Endometrial microvascular endothelial cells (primary cell): Measurements from ENCODE around the gene TMEM45B. TPM values are rescaled to one million over a fixed set of nuclear protein-coding genes. Genes with fewer than 3 reads are reported as not detected.
"Not testable (repeated sequence)": the region's sequence is repeated elsewhere in the genome, so short reads cannot be mapped to it uniquely, and the experiment has no call there.

Source experiments
- in situ Hi-C: cut with HindIII; loops from 2 replicates; pipeline ENCODE4 v1.10.0; 2017; ENCODE audit warnings: low sequenced_read_pairs, low pct_unique_long_range_greater_than_20kb; ENCODE audit errors: inconsistent ontology term
- total RNA-seq: library from RNA; depleted of rRNA; stranded (reverse); fragments of >200 nt; gene quantifications from one replicate; pipeline ENCODE4 v1.2.3, GENCODE V29; 2015; ENCODE audit errors: inconsistent ontology term

TMEM45B gene
- total RNA-seq, 1 donor from 2014 or later, result 0.93 TPM

- in situ Hi-C loops, result no loop called here
Measured at GRCh38 chr11:129800655-129801054, 15.0 kb upstream of the TMEM45B start.

GRCh38 chr11:129803533-129803932 lies 12.1 kb upstream of the TMEM45B start:
- in situ Hi-C loops, result no loop called here

DNA sequence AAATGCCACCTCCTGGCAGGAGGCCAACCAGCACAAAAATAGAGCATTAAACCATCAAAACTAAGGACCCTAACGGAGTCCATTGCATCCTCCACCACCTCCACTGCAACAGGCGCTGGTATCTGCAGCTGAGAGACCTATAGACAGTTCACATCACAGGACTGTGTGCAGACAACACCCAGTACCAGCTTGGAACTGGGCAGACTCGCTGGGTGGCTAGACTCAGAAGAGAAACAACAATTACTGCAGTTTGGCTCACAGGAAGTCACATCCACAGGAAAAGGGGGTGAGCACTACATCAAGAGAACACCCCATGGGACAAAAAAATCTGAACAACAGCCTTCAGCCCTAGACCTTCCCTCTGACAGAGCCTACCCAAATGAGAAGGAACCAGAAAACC lies 11.6 kb upstream of the TMEM45B start:
- in situ Hi-C loops, result no loop called here

DNA sequence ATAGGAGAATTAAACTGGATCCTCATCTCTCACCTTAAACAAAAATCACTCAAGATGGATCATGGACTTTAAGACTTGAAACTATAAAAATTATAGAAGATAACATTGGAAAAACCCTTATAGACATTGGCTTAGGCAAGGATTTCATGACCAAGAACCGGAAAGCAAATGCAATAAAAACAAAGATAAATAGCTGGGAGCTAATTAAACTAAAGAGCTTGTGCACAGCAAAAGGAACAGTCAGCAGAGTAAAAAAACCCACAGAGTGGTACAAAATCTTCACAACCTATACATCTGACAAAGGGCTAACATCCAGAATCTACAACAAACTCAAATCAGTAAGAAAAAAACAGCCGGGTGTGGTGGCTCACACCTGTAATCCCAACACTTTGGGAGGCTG lies 7.4 kb upstream of the TMEM45B start:
- in situ Hi-C loops, result not testable (repeated sequence)

DNA sequence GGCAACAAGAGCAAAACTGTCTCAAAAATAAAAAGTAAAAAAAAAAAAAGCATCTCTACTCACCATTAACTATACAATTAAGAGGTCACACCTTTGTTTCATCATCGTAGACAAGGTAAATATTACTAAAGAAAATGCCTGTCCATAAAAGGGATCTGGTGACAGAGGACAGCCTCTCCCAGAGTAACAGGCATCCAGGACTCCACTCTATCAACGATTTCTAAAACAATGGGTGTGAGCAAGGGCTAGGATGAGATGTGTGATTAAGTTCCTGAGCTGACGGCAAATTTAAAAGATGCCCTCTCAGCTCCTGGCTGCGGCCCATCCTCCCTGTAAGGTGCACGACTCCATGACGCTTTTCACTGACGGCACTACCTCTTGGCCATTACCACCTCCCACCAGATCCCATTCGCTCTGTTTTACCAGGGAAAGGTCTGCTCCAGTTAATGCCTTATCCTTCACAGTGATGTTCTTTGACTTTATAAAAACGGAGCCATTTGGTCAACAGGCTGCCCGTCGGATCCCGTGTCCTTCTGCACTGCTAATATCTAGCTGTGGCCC lies 2.3 kb upstream of the TMEM45B start:
- in situ Hi-C loops, result no loop called here

GRCh38 chr11:129814244-129815014 lies 1.2 kb upstream of the TMEM45B start:
- in situ Hi-C loops, result no loop called here

- in situ Hi-C loops, result no loop called here
Measured at GRCh38 chr11:129817534-129818051, 1.9 kb downstream of the TMEM45B start.

- in situ Hi-C loops, result not testable (repeated sequence)
Measured at GRCh38 chr11:129818236-129818635, 2.6 kb downstream of the TMEM45B start.

DNA sequence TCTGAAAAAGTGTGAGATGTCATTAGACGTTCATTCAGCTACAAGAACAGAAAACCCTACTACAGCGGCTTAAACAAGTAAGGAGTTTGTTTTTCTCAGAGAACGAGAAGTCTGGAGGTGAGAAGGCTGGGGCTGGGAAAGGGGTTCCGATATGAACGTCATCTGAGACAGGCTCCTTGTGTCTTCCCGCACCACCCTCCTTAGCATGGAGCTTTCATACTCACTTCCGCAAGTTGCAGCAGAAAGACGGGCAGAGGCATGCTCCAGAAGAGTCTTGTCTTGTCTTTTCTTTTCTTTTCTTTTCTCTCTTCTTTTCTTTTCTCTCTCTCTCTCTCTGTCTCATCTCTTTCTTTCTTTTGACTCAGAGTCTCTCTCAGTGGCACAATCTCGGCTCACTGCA lies 3.6 kb downstream of the TMEM45B start:
- in situ Hi-C loops, result no loop called here

DNA sequence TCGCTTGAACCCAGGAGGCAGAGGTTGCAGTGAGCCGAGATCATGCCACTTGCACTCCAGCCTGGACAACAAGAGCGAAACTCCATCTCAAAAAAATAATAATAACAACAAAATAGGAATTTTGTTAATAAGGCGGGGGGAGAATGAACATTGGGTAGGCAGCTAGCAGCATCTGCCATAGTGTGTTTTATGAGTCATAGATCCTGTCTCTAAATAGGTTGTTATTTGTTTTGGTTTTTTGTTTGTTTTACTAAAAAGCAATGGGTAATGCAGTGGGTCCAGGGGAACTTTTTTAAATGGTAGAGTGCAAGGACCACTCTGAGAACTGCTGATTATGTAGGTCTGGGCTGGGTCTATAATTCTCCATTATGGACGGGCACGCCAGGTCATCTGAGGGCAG lies 4.6 kb downstream of the TMEM45B start:
- in situ Hi-C loops, result not testable (repeated sequence)

DNA sequence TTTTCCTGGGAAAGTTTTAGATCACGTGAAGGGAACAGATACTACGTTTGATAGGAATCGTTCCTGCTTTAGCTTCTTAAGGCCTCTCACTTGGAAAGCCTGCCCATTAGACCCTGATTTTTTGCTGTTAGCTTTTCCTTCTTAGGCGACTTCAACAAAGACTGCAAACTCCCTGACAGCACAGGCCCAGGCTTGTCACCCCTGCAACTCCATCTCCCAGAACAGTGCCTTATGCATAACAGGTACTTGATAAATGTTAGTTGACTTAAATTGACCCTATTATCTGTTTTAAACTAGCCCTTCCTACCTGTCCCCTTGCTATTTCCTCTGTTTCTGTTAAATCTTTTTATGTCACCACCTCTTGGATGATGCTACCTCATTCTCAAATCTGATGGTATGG lies 7.6 kb downstream of the TMEM45B start:
- in situ Hi-C loops, result not testable (repeated sequence)

DNA sequence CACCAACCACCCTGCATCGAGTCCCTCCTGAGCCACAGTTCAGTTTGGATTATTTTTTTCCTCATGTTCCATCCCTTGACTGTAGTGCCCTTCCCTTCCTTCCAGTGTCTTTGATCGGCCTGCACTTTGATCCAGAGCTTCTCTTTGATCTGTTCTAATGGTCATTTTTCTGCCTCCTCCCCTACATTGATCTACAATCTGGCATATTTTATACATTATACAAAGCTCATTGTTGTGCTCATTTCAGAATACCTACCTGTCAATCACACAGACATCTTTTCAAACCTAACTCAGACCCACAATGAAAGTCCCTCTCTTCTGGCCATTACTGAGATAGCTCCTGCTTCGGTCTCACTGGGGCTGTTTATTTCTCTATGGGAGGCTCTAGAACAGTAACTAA lies 8.2 kb downstream of the TMEM45B start:
- in situ Hi-C loops, result not testable (repeated sequence)

DNA sequence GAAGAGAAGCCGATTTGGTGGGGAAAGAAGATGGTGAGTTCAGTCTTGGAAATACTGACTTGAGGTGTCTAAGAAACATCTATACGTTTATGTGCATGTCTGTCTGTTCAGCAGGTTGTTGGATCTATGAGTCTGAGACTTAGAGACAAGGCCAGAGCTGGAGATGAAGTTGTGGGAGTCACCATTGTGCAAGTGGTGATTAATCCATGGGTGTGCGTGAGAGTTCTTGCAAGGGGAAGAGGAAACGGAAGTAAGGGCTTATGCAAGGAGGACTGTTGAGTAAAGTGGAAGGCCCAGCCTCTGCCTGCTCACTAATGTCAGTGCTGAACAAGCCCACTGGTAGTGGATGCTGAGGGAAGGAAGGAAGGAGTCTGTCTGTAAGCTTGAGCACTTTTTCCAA lies 9.7 kb downstream of the TMEM45B start:
- in situ Hi-C loops, result no loop called here

DNA sequence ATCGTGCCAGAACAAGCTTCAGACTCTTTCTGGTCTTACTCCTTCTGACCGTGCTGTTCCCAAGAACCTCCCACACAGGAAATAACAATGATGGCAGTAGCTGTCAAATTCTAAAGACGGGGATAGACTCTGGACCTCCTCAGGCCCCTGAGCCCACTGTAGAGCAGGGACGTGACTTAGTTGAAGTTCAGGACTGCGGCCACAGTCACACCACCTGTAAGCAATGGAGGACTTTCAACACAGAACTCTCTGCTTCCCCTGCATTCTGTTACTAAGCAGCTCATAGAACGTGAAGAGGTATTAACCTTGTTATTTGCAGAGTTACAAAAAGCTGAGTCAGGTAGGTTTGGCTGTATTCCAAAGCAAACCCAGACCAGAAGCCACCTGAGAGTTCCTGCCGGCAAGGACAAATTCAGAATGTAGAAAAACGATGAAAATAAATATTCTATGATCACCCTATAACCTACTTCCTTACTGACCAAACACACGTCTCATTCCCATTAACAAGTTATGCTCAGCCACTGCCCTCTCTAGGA lies 12.7 kb downstream of the TMEM45B start:
- in situ Hi-C loops, result no loop called here

- in situ Hi-C loops, result not testable (repeated sequence)
Measured at GRCh38 chr11:129829497-129829896, 13.8 kb downstream of the TMEM45B start.

DNA sequence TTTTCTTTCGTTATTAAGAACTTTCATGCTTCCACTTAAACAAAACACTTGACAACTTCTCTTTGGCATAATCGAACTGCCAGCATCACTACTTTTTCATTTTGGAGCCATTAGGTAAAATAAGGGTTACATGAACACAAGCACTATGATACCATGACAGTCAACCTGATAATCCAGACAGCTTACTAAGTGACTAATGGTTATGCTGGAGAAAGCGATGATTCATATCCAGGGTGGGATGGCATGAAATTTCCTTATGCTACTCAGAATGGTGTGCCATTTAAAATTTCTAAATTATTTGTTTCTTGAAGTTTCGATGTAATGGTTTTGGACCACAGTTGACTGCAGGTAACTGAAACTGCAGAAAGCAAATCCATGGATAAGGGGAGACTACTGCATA lies 15.6 kb downstream of the TMEM45B start:
- in situ Hi-C loops, result not testable (repeated sequence)

DNA sequence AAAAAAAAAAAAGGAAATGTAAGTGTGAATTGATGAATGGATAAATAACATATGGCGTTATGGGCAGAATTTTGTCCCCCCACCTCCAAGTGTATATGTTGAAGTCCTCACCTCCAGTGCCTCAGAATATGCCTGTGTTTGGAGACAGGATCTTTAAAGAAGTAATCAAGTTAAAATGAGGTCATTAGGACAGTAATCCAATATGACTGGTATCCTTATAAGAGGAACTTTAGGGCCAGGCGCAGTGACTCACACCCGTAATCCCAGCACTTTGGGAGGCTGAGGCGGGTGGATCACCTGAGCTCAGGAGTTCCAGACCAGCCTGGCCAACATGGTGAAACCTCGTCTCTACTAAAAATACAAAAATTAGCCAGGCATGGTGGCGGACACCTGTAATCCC lies 17.6 kb downstream of the TMEM45B start:
- in situ Hi-C loops, result not testable (repeated sequence)

GRCh38 chr11:129836423-129836891 lies 20.8 kb downstream of the TMEM45B start:
- in situ Hi-C loops, result not testable (repeated sequence)

DNA sequence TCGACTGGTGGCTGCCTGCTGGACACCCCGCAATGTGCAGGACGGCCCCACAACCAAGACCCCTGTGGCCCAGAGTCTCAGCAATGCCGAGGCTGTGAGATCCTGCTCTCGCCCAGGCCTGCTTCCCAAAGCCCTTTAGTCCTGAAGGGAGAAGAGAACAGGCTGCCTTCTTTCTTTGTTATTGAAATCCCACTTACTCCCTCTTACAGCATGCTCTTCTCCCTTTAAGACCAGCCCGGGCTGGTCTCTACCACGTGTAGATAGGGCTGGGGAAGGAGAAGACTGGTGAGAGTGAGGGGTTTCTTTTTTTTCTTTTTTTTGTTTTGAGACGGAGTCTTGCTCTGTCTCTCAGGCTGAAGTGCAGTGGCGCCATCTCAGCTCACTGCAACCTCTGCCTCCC lies 21.3 kb downstream of the TMEM45B start:
- in situ Hi-C loops, result no loop called here

- in situ Hi-C loops, result no loop called here
Measured at GRCh38 chr11:129840236-129840635, 24.6 kb downstream of the TMEM45B start.
